Fibroblast of gingiva (primary cell): Measurements from ENCODE around the gene LSM14B.
"Not testable (repeated sequence)": the region's sequence is repeated elsewhere in the genome, so short reads cannot be mapped to it uniquely, and the experiment has no call there.

Source experiments
- DNase-seq: peaks from one replicate; pipeline ENCODE4 v3.0.0-alpha.2; 2011; ENCODE audit warnings: low read depth

The LSM14B gene

DNA sequence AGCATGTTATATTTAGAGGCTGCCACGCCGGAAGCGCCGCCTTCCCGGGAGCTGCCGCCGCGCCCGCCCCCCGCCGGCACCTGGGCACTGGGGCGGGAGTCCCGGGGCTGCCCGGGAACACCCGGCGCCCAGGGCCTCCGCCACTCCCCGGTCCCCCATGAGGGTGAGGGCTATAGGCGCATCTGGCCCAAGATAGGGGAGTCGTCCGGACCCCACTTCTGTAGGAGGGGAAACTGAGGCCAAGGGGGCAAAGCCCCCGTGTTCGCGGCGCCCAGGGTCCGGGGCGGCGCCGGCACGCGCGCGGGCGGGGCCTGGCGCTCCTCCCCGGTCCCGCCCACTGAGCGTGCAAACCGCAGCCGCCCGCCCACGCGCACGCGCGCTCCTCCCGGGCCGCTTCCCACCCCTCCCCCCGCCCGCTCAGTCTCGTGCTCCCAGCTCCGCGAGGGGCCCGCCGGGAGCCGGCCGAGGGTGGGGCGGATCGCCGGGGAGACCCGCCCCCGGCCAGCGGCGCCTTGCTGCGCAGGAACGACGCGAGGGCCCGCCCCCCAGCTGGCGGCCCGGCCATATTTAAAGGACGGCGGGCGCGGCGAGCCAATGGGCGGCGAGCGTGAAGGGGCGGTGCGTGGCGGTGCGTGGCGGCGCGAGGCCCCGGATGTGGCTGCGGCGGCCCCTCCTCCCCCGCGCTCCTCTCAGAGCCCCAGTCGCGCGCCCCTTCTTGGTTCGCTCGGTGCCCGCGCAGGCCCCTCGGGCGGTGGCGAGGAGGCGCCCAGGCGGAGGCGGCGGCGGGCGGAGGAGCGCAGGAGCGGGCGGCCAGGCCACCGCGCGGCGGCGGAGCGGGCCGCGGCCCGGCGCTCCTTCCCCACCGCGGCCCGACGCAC lies at the start of gene LSM14B:
Gene LSM14B (plus strand): TSS at position 700 of the 878 bp plus-strand sequence. CDS start 192 bp downstream, outside the sequence.
- peak; percentile 97 for DNase-seq

- no peak for DNase-seq
These were observed 49.0 kb upstream of the LSM14B start for GRCh38 chr20:62073323-62073722.

GRCh38 chr20:62079166-62079565 lies 43.1 kb upstream of the LSM14B start:
- DNase-seq = no peak

DNA sequence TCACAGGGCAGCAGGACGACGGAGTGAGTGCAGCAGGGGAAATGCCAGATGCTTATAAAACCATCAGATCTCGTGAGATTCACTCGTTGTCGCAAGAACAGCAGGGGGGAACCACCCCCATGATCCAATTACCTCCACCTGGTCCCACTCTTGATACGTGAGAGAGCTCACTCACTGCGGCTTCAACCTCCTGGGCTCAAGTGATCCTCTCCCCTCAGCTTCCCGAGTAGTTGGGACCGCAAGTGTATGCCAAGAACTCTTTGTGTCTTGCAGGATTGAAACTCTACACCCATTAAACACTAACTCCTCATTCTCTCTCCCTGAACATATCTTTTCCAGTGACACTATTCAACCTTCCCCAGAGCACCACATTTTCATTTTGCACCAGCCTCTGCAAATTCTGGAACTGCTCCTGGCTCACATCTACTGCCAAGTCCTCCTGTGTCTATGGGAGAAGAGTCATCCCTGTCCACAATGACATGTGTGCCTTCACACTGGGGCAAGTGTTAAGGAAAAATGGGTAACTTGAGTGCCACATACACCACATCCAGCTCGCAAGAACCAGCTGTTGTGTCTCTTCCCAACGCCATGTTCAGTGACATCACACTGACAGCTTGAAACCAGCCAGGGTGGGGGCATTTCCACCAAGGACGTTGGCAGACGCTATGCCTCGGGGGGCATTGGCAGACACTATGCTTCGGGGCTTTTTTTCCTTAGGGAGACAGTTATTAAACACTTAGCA lies 41.9 kb upstream of the LSM14B start:
- DNase-seq = no peak

GRCh38 chr20:62083312-62083711 lies 39.0 kb upstream of the LSM14B start:
- no peak for DNase-seq

DNA sequence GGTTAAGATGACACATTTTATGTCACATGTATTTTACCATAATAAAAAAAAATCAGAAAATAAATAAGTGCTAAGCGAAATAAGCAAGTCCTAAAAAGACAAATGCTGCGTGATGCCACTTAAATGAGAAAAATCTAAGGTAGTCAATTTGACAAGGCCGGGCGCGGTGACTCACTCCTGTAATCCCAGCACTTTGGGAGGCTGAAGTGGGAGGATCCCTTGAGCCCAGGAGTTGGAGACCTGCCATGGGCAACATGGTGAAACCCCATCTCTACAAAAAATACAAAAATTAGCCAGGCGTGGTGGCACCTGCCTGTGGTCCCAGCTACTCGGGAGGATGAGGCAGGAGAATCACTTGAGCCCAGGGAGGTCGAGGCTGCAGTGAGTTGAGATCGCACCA lies 38.1 kb upstream of the LSM14B start:
- not testable (repeated sequence) for DNase-seq

DNA sequence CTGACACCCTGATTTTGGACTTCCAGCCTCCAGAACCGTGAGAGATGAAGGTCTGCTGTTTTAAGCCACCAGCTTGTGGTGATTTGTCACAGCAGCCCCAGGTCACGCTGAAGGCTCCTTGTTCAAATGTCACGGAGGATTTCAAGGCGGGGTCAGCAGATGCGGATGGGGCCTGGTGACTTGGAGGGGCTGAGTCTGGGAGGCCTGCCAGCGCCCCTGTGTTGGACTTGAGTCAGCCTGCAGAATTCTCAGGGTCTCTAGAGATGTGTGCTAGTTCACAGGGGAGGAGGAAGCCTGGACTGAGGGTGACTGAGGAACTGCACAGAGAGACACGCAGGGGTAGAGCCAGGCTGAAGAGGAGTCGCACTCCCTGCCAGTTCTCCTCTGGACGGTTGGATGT lies 37.1 kb upstream of the LSM14B start:
- DNase-seq = no peak

- no peak for DNase-seq
These were observed 35.0 kb upstream of the LSM14B start for GRCh38 chr20:62087227-62087626.

GRCh38 chr20:62087632-62088031 lies 34.6 kb upstream of the LSM14B start:
- no peak for DNase-seq

GRCh38 chr20:62088258-62089127 lies 33.8 kb upstream of the LSM14B start:
- DNase-seq = peak; percentile 81

DNA sequence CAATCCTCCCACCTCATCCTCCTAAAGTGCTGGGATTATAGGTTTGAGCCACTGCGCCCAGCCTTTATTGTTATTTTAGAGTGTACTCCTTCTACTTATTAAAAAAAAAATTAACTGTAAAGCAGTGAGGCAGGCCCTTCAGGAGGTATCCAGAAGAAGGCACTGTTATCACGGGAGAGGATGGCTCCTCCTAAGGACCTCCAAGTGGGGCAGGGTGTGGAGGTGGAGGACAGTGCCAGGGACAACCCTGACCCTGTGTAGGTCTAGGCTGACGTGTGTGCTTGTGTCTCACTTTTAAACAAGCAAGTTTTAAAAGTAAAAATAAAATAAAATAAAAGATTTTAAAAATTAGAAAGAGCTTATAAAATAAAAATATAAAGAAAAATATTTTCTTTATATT lies 32.9 kb upstream of the LSM14B start:
- no peak for DNase-seq

- no peak for DNase-seq
These were observed 25.6 kb upstream of the LSM14B start for GRCh38 chr20:62096421-62097380.

DNA sequence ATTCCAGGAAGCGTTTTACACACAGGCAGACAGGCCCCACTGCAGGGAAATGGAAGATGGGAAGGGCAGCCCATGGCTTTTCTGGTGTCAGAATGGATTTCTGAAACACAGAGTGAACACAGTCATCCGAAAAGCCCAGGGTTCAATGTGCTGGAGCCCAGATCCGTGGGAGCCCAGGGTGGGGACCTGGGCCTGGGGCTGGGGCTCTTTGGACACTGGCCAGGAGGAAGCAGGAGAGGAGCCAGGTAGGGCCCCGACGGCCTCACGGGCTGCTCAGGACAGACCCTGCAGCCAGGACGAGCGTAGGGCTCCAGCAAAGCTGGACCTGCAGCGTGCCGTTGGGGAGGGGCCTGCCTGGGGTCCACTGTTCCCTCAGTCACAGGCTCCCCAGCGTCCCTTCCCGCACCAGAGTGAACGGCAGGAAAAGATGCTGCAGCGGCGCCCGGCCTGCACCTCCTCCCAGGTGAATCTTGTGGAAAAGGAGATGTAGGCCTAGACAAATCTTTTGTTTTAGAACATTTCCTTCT lies 24.3 kb upstream of the LSM14B start:
- DNase-seq = no peak

DNA sequence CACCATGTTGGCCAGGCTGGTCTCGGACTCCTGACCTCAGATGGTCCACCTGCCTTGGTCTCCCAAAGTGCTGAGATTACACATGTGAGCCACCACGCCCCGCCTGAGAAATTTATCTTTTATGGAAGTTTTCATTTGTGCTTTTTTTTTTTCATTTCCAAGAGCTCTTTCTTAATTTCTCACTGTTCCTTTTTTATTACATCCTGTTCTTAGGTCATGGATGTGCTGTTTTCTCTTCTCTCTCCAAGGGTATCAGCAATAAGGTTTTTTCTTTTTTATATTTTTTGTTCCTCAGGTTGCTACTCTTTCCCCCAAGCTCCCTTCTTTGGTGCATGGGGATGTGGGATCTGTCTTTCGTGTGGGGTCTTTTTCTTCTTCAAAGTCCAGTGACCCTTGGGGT lies 21.2 kb upstream of the LSM14B start:
- no peak for DNase-seq

DNA sequence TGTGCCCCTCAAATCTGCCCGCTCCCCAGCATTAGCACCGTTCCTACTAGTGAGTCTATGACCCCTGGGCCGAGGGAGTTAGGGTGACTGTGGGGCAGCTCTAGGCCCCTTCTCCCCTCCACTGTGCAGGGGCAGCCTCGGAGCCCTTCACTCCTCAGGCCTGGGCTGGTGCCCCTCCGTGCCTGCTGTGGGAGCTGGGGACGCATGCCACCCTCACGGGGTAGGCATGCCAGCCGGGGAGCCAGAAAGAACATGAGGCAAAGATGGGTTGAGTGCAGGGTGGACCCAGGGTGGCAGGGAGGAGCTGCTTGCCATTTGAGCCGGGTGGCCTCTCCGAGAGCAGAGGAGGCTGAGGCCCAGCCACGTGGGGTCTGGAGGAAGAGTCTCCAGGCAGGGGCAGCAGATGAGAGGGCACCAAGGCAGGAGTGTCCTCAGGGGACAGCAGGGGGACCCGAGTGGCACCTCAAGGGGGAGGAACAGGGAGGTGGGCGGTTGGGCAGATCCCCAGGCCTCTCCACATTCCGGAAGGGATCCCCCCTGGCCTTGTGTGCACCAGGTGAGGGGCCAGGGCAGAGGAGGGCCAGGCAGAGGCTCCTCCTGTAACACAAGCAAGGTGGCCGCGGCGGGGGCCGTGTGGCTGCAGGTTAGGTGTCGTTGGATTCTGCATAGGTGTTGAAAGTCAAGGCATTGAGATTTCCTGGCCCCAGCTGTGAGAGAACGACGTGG lies 18.6 kb upstream of the LSM14B start:
- DNase-seq = no peak

DNA sequence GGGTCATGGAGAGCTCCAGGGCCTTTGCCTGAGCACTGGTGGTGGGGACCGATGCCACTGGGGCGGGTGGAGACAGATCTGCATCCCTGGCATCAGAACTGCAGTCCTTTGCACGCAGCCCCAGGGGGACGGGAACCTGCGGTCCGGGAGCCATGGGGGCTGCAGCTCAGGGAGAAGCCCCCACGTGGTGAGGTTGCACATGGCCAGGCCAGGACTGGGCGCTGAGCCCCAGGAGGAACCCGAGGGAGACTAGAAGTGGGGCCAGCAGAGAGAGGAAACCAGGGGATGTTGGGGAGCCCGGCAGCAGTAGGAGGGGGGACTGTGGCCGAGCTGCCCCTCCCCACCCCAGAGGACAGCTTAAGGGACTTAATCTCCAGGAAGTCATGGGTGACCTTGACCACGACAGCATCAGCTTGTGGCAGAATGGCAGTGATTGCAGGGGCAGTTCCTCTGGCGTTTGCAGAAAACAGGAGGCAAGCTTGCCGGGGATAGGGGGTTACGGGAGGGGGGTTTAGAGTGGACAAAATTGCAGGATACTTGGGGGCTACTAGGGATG lies 18.0 kb upstream of the LSM14B start:
- no peak for DNase-seq

DNA sequence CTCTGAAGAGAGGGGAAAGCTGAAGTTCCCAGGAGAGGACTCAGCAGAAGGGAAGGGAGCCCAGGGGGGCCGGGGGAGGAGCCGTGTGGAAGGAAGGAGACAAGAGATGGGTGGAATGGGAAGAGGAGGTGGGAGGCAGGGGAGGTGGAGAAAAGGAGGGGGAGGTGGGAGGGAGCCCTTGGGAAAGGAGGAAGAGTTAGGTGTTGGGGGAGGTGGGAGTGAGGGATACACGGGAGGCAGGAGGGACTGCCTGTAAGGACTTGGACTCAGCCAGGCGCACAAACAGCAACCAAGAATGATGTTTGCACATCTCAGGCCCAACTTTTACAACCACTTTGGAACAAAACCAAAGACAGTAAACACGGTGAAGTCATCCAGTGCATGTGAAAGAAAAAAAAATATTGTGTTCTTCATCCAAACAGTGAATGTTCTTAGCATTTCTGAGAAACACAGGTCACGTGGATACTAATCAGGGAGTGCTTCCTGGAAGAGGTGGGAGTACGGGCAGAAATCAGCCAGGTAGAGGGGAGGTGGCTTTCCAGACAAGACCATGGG lies 17.4 kb upstream of the LSM14B start:
- DNase-seq = no peak

GRCh38 chr20:62105592-62105991 lies 16.7 kb upstream of the LSM14B start:
- no peak for DNase-seq

- DNase-seq = no peak
These were observed 11.1 kb upstream of the LSM14B start for GRCh38 chr20:62111148-62111547.

- no peak for DNase-seq
These were observed 9.9 kb upstream of the LSM14B start for GRCh38 chr20:62112368-62112767.
